Measurements from ENCODE around the gene NDC80. TPM values are rescaled to one million over a fixed set of nuclear protein-coding genes. Genes with fewer than 3 reads are reported as not detected.

NDC80 gene
- total and polyA plus RNA-seq, 9 of the 15 experiments (the other 6 are each of a cell fraction or from before 2014, with no cell fraction given): 65.2 to 97.9 (median 83.3) TPM

GRCh38 chr18:2655178-2655953, 84.0 kb downstream of the NDC80 start, which contains the start of gene SMCHD1 (continued):
- TF ChIP-seq ZNF592 (IDR thresholded peaks at IDR 0.05) (peak; percentile 52), ZNF408 (CRISPR knock-in tag; IDR thresholded peaks at IDR 0.05; ENCODE audit: low read depth) (no peak), EP400 (IDR thresholded peaks at IDR 0.05) (peak; percentile 97), ZFP91 (CRISPR knock-in tag; IDR thresholded peaks at IDR 0.05) (no peak), CBX3 (IDR thresholded peaks at IDR 0.05; ENCODE audit: borderline replicate concordance in 1 of 2, low read length in 2 of 2) (0 out of 3 replicates have a peak, but pooled peaks of 1 of the 2 experiments have one; percentile 10), NKRF (IDR thresholded peaks at IDR 0.05; ENCODE audit: borderline replicate concordance) (peak; percentile 95), RAD21 (CRISPR knock-in tag; conservative IDR thresholded peaks at IDR 0.05 in 1 of 2, IDR thresholded peaks at IDR 0.05 in 1 of 2) (no peak), SRF (CRISPR knock-in tag; IDR thresholded peaks at IDR 0.05) (0 out of 4 replicates have a peak, but pooled peaks of 1 of the 2 experiments have one; percentile 31), ZNF282 (CRISPR knock-in tag; IDR thresholded peaks at IDR 0.05) (0 out of 2 replicates have a peak, but pooled peaks have one; percentile 47), FOXP4 (CRISPR knock-in tag; IDR thresholded peaks at IDR 0.05; ENCODE audit: borderline replicate concordance) (peak; percentile 97), HDAC2 (IDR thresholded peaks at IDR 0.05) (peak; percentile 88), RBM25 (IDR thresholded peaks at IDR 0.05; ENCODE audit: low read depth, low read length, severe bottlenecking) (peak; percentile 32), ZNF589 (CRISPR knock-in tag; IDR thresholded peaks at IDR 0.05; ENCODE audit: low read depth) (0 out of 2 replicates have a peak, but pooled peaks have one; percentile 10), SMARCA4 (IDR thresholded peaks at IDR 0.05) (no peak), ZNF217 (CRISPR knock-in tag; IDR thresholded peaks at IDR 0.05) (no peak), FOXJ2 (tag; IDR thresholded peaks at IDR 0.05) (no peak)

All from K562 (cell line).